Measurements from ENCODE around the gene PTGS1.
A peak's percentile ranks its signal among the peaks of the same experiment; 100 is the strongest.
"Not testable (repeated sequence)": the region's sequence is repeated elsewhere in the genome, so short reads cannot be mapped to it uniquely, and the experiment has no call there.

The PTGS1 gene

GRCh38 chr9:122347348-122348287 is 23.2 kb upstream of the PTGS1 start:
- no peak for DNase-seq

GRCh38 chr9:122348288-122348777 is 22.5 kb upstream of the PTGS1 start:
- DNase-seq: no peak

DNA sequence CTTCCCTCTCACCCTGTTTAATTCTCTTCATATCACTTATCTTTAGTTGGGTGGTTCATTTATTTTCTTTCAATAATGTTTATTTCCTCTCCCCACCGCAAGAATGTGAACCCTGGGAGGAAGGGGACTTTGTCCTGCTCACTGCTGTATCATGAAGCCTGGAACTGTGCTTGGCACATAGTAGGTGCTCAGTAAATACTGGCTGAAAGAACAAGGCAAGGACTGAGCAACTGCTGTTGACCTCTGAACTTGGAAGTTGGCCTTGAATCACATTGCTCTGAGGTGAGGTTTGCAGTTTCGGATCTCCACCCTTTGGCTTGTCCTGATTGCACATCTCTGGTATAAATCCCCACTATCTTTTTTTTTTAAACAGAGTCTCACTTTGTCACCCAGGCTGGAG is 22.0 kb upstream of the PTGS1 start:
- no peak for DNase-seq

DNA sequence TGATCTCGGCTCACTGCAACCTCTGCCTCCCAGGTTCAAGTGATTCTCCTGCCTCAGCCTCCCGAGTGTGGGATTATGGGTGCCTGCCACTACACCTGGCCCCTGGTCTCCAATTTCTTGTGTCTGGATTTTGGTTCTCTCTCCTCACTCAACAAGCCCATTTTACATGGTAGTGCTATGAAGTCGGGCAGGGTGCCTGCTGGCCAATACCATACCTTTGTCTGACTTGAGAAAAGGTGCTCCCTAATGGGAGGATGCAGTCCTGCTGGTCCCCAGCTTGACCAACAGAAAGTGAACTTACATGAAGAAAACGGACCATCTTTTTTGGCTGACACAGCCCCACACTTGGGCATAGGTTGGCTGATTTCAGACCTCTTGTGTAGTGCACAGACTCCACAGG is 21.6 kb upstream of the PTGS1 start:
- DNase-seq: no peak

DNA sequence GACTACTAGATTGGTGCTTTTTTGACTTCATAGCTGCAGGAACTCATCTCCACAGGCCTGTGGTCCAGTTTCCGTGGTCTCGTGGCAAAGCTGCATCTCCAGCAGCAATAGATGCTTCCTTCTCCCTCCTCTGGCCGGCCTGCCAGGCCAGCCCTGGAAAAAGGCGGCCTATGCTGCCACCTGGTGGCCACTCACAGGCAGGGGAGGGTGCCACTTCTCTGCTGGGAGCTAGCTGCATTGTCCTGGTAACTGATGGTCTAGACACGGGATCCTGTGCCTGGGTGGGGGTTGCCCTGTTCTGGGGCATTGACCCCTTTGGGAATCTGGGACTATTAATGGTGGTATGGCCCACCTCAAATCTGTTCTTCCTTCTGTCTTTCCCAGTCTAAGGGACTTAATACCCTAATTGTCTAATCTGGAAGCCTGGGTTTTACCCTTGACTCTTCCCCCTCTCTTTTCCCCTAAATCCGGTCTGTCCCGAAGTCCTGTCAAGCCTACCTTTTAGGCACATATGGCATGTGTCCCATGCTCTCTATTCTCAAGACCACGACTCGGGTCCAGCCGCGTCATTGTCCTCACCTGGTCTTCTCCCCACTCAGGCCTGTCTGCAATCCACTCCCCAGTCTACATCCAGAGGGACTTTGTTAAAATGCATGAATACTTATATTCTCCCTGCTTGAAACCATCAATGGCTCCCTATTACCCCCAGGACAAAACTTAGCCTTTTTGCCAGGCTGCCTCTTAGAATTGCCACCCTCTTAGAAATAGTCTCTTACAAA is 20.1 kb upstream of the PTGS1 start:
- DNase-seq: peak; percentile 61

DNA sequence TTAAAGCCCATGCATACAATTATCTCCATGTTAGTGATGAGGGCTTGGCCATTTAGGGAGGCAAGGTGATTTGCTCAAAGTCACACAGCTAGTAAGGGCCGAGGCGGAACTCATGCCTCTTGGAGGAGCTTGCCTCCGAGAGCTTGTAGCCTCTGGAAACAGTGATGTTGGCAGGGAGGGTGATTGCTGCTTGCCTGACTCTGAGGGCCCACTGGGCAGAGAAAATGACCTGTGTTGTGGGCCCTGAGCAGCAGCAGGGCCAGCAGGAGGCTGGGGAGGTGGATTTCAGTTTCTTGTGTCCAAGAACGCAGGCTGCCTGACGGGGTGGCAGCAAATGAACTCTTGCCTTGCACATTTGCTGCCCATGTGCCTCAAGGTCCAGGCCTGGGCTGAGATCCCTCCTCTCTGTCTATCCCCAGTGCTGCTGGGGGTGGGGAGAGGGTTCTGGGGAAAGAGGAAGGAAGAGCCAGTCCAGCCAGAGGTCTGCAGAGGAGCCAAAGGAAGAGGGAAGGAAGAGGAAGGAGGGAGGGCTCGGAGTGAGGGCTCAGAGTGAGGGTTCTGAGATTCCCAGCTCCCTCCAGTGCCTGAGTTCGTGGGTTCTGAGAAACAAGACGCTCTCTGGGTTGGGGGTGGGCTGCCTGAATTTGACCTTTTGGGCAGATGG is 16.2 kb upstream of the PTGS1 start:
- no peak for DNase-seq

GRCh38 chr9:122355336-122355875 is 15.4 kb upstream of the PTGS1 start:
- no peak for DNase-seq

GRCh38 chr9:122356627-122357026 is 14.2 kb upstream of the PTGS1 start:
- no peak for DNase-seq

GRCh38 chr9:122360891-122361290 is 9.9 kb upstream of the PTGS1 start:
- DNase-seq: no peak

- DNase-seq: not testable (repeated sequence)
Observed at GRCh38 chr9:122363131-122363530, 7.7 kb upstream of the PTGS1 start.

GRCh38 chr9:122364117-122364782 is 6.6 kb upstream of the PTGS1 start:
- DNase-seq: no peak

- no peak for DNase-seq
Observed at GRCh38 chr9:122364783-122365150, 6.1 kb upstream of the PTGS1 start.

DNA sequence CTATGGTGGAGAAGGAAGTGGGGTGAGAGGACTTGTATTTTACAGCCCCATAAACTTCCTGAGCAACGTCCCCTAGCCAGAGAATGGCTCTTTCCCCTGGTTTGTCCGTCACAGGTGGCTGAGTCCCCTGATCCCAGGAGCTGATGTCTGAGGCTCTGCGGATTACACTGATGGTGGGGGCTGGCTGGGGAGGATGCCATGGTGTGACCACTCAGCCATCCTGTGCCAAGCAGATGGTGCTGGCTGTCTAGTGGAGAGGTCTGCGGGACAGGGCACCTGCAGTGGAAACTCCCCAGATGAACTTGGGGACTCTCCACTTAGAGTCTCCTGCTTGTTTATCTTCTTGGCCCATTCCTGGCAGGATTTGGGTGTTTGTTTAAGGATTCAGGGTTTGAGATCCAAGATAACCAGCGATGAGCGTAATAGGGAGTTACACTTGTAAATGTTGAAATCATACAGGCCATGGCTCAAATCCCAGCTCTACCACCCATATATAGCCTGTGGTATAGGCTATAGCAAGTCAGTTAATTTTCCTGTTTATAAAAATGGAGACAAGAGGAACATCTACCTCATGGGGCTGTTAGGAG is 4.7 kb upstream of the PTGS1 start:
- no peak for DNase-seq

DNA sequence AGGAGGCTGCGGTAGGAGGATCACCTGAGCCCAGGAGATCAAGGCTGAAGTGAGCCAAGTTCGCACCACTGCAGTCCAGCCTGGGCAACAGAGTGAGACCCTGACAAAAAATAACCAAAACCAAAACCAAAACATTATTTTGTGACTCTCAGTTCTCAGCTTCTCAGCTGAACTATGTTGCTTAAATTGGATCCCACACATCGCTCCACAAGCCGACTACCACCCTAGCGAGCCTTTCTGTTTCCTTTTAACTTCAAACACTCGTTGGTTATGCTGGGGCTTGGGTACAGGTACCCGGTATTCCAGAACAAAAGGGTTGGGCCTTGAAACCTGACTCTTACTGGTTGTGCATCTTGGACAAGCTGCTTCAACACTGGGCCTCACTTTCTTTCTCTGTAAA is 3.8 kb upstream of the PTGS1 start:
- DNase-seq: no peak

DNA sequence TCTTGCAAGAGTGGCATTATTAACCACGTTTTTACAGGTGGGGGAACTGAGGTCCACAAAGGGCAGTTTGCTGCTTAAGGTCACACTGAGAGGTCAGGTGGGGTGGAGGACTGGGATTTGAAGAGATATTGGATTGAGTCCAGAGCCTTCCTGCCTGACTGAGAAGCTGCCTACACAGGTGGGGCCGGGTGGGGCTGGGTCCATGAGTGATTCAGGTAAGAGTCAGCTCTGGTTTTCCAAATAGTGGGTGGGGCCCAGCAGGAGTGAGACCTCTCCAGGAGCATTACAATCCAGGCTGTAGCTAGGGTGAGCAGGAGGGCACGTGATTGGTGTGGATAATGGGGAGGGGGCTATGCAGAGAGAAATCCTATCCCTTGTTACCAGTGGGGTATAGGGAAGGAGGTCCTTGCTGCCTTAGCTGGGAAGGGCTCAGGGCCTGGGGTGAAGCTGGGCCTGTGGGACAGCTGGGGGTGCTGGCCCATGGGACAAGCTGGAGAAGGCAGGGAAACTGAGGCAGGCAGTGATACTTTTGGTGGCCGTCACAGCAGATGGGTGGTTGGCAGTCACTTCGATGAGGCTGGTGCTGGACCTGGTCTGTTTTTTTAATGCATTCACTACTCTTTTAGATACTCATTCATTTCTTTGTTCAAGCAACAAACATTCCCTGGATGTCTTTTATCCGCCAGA is 2.9 kb upstream of the PTGS1 start:
- DNase-seq: no peak

DNA sequence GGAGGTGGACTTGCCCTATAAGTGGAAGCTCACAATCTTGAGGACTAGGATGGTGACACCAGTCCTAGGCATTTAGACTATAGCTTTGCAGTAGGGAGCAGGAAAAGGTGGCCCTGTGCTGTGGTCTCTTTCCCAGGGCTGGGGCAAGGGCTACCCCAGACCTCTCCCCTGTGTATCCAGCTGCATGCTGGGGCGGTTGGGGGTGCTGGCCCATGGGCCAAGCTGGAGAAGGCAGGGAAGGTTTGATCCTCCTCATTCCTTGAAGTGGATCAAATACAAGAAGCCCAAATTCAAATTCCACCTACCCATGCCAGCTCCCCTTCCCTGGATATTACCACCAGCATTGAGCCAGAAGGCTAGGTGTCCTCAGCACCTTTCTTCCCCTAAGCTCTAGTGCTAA is 2.2 kb upstream of the PTGS1 start:
- no peak for DNase-seq

DNA sequence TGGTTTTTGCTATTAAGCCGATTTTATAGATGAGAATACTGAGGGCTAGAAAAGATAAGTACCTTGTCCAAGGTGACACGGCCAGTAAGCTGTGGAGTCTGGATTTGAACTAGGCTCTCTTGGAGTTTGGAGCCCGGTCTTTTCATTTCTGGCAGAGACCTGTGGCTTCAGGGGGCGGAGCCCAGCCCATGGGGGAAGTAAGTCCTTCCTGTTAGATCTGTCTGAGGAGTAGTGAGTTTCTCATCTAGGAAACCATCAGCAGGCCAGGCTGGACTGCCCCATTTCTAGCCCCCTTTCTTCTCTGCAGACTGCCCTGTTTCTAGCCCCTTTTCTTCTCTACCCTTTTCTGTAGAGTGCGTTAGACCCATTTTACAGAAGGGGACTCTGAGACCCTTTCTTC is 521 bp upstream of the PTGS1 start:
- no peak for DNase-seq

- DNase-seq: no peak
Observed at GRCh38 chr9:122371846-122372245, 1.0 kb downstream of the PTGS1 start.

DNA sequence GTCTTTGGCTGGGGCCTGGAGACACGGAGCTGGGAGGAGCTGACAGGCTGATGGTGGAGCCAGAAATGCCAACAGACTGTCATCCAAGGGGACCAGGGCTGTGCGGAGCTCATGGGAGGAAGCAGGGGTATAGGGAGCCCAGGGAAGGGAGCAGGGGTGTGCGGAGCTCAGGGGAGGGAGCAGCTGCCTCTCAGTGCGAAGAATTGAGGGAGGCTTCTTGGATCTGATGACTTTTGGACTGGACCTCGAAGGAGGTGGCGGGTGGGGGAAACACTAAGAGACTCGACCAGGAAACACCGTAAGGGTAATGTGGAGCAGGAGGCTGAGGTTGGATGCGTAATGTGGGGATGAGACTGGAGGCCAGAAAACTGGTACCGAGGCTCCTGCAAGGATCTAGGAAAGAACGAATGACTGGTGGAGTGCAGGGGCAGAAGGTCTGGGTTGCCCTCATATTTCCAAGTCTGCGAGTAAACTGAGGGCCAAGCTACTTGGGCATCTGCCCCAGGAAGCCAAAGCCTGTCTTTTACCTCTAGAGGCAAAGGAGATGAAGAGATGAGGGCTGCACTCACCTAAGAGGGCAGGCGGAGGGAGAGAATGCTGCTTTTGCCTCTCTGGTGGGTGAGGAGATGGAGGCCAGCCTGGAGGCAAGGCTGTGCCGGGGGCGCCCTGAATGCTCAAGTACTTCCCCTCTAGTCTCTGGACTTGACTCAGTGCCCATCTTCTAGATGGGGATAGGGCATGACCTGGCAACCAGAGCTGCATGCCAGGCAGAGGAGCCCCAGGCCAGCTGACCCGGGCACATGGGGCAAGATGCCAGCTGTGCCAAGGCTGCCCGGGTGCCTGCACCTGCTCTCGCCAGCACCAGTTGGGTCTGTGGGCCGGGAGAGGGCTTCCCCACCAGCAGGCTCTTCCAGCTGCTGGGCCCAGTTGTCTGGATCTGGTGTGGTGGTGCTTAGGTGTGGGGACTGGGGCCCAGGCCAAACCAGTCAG is 2.3 kb downstream of the PTGS1 start:
- DNase-seq: no peak

DNA sequence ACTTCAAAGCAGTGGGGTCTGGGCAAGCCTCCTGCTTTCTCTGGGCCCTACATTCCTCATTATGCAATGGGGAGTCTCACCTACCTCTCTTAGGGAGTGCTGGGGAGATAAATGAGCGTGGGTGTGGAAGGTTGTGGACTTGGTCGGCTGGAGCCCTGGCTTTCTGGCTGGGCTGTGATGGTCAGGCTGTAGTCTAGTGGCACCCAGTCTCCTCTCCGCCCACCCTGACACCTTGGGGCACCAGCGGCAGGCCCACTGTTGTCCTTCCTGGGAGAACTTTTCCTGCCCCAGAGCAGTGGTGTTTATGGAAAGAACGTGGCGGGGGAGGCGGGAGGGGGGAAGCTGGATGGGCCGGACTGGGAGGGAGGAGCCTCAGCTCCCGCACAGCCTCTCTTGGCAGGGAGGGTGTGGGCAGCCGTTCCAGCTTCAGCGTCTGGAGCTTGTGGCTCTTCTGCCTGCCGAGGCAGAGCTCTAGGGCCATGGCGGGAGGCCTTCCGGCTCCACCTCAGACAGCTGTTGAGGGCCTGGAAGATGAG is 4.1 kb downstream of the PTGS1 start:
- DNase-seq: peak; percentile 31
